ENCODE measurements around the gene MRGPRD. TPM values are rescaled to one million over a fixed set of nuclear protein-coding genes. Genes with fewer than 3 reads are reported as not detected.

The MRGPRD gene
- total RNA-seq, 1 experiment from 2014 or later = not detected

DNA sequence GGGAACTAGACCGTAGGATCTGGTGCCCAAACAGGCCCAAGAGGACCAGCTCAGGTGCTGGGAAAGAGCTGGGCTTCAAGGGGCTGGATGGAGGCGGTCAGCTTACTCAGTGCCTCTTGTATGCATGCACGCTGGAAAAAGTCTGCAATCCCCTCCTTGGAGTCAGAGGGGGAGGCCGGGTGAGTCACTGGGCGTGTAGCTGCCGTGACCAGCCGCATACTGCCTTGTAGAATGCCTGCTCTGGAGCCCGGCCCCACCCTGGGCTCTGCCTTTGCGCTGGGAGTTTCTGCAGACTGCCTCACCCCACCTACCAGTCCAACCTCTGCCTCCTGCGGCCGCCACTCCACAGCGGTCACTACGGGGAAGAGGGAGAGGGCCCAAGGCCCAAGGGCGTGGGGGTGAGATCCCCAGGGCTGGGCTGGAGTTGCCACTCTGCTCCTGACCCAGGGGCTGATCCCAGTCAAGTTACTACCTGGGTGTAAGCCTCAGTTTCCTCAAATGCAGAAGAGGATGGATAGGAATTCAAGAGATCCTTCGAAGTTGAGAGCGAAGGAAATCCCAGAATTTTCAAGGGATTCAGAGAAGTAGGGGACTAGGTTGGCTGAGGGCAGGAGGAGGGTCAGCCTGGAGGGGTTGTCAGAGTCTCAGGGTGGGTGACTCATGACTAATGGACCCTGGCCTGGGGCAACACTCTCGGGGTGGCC is 28.1 kb upstream of the MRGPRD start:
- Histone ChIP-seq H3K9me3 (ENCODE audit: control insufficient read depth in 1 of 2, insufficient read depth in 1 of 2, low read depth in 1 of 2, low read length in 2 of 2) (no peaks in the 10 kb centered on the region), H3K36me3 (ENCODE audit: control insufficient read depth in 1 of 2, insufficient read depth in 2 of 2, low read length in 2 of 2) (no peaks in the 10 kb centered on the region), H2AFZ (ENCODE audit: low read depth, low read length, poor library complexity, severe bottlenecking) (no peak overlapping the region), H3K4me3 (replicated peaks in 1 of 2; ENCODE audit: low read depth in 1 of 2, low read length in 2 of 2) (peak overlapping the region in 1 of 2 experiments; percentile 44; a peak in 2 of 4 replicates), H4K20me1 (ENCODE audit: insufficient read depth) (no peaks in the 10 kb centered on the region), H3K4me1 (ENCODE audit: control insufficient read depth in 1 of 2, insufficient read depth in 2 of 2, low read length in 2 of 2) (peaks cover 38 to 50% of the 10 kb centered on the region in 2 experiments), H3K27ac (ENCODE audit: low read depth, low read length) (peak overlapping the region; percentile 64), H3K4me2 (ENCODE audit: low read length) (peak overlapping the region; percentile 78), H3K27me3 (ENCODE audit: insufficient read depth, low read length) (no peaks in the 10 kb centered on the region), H3K9me2 (ENCODE audit: insufficient read depth) (no peaks in the 10 kb centered on the region), H3K79me2 (ENCODE audit: insufficient read depth, low read length) (no peaks in the 10 kb centered on the region), H3K9ac (ENCODE audit: low read length) (peak overlapping the region; percentile 69)
- intact Hi-C loops (cut with micrococcal nuclease) = no loop called here
- TF ChIP-seq POLR2A (IDR thresholded peaks at IDR 0.05; ENCODE audit: borderline replicate concordance, extremely low read depth, insufficient read depth, insufficient read length) (no peak), CBX3 (IDR thresholded peaks at IDR 0.05; ENCODE audit: low read depth) (peak; percentile 84), POLR2AphosphoS5 (IDR thresholded peaks at IDR 0.05; ENCODE audit: low read depth, low read length) (peak; percentile 71), EGR1 (IDR thresholded peaks at IDR 0.05; ENCODE audit: low read depth) (no peak), SP1 (IDR thresholded peaks at IDR 0.05; ENCODE audit: low read depth) (peak; percentile 81)
- TF ChIP-seq, protein P1, sequence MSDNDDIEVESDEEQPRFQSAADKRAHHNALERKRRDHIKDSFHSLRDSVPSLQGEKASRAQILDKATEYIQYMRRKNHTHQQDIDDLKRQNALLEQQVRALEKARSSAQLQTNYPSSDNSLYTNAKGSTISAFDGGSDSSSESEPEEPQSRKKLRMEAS (IDR thresholded peaks at IDR 0.05) = peak; percentile 85
- peak; percentile 83 for DNase-seq (ENCODE audit: low read depth, low spot score)
- ATAC-seq = peak; percentile 81
- BruUV-seq (replicated peaks) = no TSS peak
- ChIA-PET POLR2A (no interaction called here), CTCF (interaction anchor here (1.7 kb wide), 1 partner anchor 36 kb away, joined by 4 read pairs; no protein-coding TSS in a partner anchor), RAD21 (ENCODE audit: low non-redundant PET in 1 of 2, low total read pairs in 2 of 2, uncharacterized antibody in 2 of 2, unreplicated experiment in 2 of 2) (no interaction called here)

DNA sequence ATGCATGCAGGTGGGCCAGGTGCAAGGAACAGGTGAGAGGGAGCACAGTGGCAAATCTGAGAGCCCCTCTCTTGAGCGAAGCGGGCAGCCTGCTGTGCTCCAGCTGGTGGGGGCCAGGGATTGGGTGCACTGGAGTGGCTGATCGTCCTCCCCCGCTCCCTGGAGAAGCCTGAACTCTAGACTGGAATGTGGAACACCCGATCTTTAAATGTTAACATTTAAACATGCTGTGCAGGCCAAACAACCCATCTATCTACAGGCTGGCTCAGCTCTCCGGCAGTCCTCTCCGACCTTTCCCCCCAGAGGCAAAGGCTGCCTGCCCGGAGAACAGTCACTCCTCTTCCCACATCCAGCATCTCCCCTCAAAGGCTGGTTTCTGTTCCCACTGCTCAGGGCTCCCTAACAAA is 27.2 kb upstream of the MRGPRD start:
- Histone ChIP-seq H3K79me2 (ENCODE audit: insufficient read depth, low read length) (no peaks in the 10 kb centered on the region), H3K27me3 (ENCODE audit: insufficient read depth, low read length) (no peaks in the 10 kb centered on the region), H3K9me3 (ENCODE audit: control insufficient read depth in 1 of 2, insufficient read depth in 1 of 2, low read depth in 1 of 2, low read length in 2 of 2) (no peaks in the 10 kb centered on the region), H2AFZ (ENCODE audit: low read depth, low read length, poor library complexity, severe bottlenecking) (no peak overlapping the region), H3K36me3 (ENCODE audit: control insufficient read depth in 1 of 2, insufficient read depth in 2 of 2, low read length in 2 of 2) (no peaks in the 10 kb centered on the region), H3K4me1 (ENCODE audit: control insufficient read depth in 1 of 2, insufficient read depth in 2 of 2, low read length in 2 of 2) (peaks cover 38 to 50% of the 10 kb centered on the region in 2 experiments), H4K20me1 (ENCODE audit: insufficient read depth) (no peaks in the 10 kb centered on the region), H3K4me2 (ENCODE audit: low read length) (peak overlapping the region; percentile 78), H3K9ac (ENCODE audit: low read length) (peak overlapping the region; percentile 69), H3K27ac (ENCODE audit: low read depth, low read length) (peak overlapping the region; percentile 64), H3K9me2 (ENCODE audit: insufficient read depth) (no peaks in the 10 kb centered on the region), H3K4me3 (replicated peaks in 1 of 2; ENCODE audit: low read depth in 1 of 2, low read length in 2 of 2) (no peak overlapping the region)
- intact Hi-C loops (cut with micrococcal nuclease) = no loop called here
- ATAC-seq = no peak
- ChIA-PET POLR2A (no interaction called here), RAD21 (ENCODE audit: low non-redundant PET in 1 of 2, low total read pairs in 2 of 2, uncharacterized antibody in 2 of 2, unreplicated experiment in 2 of 2) (no interaction called here), CTCF (interaction anchor here (1.7 kb wide), 1 partner anchor 36 kb away, joined by 4 read pairs; no protein-coding TSS in a partner anchor)
- TF ChIP-seq ZNF274 (IDR thresholded peaks at IDR 0.05; ENCODE audit: low read depth, low read length) (no peak), JUND (IDR thresholded peaks at IDR 0.05) (no peak), FOSL1 (IDR thresholded peaks at IDR 0.05; ENCODE audit: low read depth) (no peak), EZH2 (IDR thresholded peaks at IDR 0.05) (no peak)
- no TSS peak for BruUV-seq (replicated peaks)
- no peak for DNase-seq (ENCODE audit: low read depth, low spot score)

Data from HCT116 (cell line).